Stimulated activated CD8-positive, alpha-beta memory T cell treated with anti-CD3 and anti-CD28 coated beads, Interleukin-12 subunit alpha, Interleukin-12 subunit beta, amount 100 ng/mL, for 4 hours (primary cell): ENCODE measurements around the gene PAFAH2.
"Not testable (repeated sequence)": the region's sequence is repeated elsewhere in the genome, so short reads cannot be mapped to it uniquely, and the experiment has no call there.

Source experiments
- DNase-seq: peaks from one replicate; pipeline ENCODE4 v3.0.0-alpha.2; 2020; ENCODE audit warnings: low read depth

Gene PAFAH2

DNA sequence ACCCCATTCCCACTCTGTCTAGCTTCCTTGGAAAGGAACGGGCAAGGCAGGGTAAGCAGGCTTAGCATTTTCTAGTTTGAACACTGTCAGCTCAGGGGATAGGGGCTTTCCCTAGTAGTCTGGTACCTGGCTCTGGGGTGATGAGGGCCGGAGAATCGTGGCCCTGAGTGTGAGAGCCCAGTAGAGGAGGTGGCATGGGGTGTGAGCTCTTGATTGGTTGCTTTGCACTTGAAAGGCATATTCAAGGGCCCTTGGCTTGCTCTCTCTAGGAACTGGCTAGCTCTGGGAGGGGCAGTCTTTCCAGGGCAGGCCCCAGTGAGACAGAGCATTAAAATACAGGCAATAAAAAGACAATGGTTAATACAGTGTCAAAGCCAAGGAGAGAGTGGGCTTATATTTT is 13.0 kb upstream of the PAFAH2 start:
- DNase-seq: no peak

DNA sequence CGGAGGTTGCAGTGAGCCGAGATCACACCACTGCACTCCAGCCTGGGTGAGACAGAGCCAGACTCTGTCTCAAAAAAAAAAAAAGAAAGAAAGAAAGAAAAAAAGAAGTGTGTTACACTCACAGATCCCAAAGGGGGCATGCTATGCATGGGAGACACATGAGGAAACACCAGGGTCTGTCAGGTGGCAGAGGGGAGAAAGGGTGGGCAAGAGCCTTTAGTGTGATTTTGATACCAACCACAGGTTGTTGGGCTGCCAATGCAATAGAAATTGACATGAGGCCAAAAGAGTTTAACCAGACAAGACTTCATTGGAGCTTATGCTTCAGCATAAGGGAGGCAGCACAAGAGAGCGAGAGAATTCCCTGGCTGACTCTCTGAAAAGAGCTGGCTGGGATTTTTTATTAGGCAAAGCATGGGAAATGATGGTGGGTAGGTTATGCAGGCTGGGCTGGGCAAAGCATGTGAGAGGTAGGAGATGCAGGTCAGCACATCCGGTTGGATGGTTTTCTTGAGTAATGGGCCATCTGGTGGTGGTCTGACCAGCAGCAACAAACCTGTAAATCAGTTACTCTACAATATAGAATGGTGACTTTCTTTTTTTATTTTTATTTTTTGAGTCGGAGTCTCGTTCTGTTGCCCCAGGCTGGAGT is 12.1 kb upstream of the PAFAH2 start:
- no peak for DNase-seq

DNA sequence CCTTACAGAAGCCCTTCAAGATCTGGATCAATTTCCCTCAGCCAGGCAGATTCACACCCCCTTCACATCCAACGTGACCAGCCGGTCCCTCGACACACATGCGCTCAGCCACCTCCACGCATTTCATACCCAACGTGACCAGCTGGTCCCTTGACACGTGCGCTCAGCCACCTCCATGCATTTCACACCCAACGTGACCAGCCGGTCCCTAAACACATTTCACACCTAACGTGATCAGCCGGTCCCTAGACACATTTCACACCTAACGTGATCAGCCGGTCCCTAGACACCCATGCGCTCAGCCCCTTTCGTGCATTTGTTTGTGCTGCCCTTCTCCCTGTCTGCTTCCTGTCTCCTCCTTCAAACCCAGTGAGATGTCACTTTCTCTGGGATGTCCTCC is 8.8 kb upstream of the PAFAH2 start:
- DNase-seq: no peak

DNA sequence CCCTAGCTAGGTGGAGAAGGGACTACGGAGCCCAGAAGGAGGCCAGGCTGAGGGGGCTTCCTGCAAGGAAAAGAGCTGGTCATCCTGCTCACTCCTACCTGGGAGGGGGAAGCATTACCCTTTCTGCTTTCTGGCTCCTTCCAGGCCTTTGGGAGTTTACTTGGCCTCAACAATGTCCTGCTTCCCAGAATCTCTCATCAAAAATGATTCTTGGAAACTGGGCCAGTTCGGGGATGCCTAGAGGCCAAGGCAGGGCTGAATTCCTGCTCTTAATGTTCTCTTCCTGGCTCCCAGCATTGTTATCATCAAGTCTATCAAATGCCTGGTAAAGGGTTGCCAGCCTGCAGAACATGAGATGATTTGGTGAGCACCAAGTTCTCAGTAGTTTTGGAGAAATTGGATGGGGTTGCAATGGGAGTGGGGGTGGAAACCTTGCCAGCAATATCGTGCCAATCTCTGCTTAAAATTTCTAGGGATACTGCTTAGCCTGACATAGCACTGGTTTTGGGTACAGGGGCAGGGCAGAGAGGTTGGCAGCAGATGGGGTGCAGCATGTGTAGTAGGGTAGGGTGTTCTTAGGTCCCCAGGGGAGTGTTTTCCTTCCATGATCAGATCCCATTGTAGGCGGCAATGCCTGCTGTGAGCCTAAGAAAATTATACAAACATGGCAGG is 7.7 kb upstream of the PAFAH2 start:
- no peak for DNase-seq

DNA sequence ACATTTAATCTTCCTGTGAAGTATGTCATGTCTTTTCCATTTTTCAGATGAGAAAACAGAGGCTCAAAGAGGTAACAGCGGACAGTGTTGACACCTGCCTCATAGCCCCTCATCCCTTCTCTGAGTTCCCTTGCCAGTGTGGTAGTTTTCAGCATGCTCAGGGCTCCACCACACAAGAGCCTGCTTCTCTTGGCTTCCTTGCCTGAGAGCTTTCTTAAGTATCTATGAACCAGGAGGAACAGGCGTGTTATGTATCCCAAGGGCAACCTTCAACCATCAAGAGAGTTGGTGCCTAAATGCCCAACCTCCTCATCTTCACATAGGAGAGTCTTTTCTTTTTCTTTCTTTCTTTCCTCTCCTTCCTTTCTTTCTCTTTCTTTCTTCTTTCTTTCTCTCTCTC is 5.9 kb upstream of the PAFAH2 start:
- no peak for DNase-seq

DNA sequence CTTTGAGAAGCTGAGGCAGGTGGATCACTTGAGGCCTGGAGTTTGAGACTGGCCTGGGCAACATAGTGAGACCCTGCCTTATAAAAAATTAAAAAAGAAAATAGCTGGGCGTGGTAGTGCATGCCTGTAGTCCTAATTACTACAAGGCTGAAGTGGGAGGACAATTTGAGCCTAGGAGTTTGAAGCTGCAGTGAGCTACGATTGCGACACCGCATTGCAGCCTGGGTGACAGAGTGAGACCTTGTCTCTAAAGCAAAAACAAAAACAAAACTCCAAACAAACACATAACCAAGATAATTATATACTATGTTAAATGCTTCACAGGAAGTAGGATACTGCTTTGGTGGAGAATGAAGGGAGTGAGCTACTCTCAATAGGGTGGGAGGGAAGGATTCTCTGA is 5.4 kb upstream of the PAFAH2 start:
- DNase-seq: no peak

DNA sequence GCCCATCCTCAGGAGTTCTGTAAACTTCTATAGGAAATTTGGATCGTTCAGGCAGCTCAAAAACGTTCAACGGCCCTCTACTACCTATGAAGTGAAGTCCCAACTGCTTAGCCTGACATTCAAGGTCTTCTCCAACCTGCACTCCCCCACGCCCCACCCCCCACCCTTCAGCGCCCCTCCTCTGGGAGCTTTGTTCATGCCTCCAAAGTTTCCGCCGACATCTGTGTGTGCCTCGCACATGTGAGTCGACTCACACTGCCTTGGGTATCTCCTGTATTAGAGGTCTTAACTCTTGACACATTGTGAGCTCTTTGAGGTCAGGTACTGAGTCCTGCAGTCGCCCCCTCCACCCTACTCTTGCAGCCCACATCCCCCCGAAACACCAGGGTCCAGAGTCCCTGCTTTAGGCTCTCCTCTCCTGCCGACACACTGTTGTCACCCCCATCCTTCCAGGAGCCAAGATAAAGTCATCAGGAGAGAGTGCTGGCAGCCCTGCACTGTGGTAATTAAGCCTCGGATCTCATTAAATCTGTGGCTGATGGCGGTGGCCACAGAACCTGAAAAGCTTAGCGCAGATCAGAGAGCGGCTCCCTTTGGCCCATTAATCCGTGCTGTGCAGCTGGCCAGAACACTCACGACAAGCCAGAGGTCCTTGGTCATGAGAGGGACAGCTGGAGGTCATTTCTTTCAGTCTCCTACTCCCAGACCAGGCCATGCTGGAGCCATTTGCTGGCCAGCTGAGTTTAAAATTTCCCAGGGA is 1.4 kb upstream of the PAFAH2 start:
- DNase-seq: no peak

DNA sequence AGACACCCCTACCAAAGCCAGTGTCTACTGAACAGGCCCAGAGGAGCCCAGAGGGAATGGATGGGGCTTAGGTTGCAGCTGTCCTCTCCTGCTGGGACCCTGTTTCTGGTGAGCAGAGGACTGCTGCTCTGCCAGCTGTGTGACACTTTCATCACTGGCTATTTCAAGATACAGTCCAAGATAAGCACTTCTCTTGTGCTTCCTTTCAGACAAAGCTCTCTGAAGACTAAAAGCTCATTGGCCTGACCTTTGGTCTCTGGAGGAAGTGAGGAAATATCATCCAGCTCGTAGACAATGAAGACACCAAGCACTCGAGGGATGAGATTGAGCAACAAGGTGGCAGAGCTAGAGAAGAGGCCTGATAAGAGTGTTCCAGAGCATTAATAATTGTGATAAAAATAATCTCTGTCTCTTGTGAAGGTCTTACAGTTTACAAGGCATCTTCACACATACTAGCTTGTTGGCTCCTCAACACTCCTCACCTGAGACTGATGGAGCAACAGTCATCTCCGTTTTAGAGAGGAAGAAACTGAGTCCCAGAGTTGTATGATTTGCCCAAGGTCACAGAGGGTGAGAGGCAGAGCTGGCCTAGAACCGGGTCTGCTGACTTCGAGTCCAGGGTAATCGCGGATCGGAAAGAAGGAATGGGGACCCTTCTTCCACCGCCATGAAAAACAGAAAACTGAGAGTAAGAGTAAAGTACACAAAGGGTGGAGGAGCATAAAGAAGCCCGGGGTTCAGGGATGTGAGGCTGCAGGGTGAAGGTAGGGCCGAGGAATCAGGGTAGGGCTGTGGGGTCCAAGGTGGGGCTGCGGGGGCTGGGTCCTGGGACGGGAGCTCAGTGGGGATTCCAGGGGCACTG is 666 bp downstream of the PAFAH2 start:
- no peak for DNase-seq

DNA sequence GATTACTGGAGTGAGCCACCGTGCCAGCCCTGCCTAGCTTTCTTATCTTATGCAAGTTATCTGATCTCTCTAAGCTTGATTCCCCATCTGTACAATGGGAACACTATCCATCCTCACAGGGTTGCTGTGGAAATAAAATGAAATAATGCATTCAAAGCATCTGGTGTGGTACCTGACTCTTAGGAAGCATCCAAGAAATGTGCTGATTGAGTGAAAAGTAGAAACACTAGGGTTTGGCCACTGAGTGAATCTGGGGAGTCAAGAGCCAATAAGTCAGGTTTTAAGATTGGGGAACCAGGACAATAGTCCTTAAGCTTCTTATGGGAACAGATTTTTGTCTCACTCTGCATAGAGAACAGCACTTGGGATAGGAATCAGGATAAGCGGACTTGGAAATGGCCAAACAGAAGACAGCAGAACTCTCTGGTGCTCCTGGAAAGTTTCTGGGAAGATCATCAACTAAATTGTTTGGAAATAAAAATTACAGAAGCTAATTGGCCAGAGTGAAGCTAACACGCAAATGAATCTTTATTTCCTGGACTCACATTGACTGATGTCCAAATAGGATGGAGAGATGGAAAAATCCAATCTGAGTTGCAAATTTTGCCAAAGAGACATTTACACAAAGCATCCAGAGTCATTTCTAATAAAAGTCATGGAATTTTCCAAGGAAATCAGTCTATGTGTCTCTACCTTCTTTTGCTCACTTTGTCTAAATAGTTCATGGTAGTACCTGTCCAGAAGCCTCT is 3.3 kb downstream of the PAFAH2 start:
- no peak for DNase-seq

DNA sequence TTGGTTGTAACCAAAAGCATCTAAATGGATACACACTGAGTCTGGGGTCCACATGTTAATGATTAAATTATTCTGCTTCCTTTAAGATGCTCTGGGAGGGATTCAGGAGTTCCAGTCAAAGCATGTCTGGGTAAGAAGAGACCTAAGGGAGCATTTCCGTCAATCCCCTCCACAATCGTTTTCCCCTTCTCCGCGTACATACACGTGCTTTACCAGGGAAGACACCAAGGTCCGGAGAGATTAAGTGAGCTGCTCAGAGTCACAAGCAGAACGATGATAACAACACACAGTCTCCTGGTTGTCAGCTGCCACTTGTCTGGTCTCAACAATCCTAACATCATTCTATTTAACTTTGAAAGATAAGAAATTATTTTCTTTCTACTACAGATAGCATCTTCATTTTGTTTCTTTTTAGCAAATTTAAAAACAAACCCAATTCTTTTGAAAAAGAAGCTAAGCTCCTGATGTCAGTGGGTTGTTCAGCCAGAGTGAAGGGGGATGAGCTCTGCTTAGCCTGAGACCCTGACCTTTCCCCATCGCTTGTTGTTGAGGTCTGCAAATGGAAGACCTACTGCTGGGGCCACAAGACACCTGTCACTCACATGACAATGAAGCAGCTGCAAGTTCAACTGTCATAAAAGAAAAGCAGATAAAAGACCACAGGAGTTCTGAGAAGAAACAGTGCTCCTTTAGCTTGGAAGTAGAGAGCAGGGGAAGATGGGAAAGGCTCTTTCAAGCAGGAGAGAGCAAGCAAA is 4.5 kb downstream of the PAFAH2 start:
- DNase-seq: no peak

DNA sequence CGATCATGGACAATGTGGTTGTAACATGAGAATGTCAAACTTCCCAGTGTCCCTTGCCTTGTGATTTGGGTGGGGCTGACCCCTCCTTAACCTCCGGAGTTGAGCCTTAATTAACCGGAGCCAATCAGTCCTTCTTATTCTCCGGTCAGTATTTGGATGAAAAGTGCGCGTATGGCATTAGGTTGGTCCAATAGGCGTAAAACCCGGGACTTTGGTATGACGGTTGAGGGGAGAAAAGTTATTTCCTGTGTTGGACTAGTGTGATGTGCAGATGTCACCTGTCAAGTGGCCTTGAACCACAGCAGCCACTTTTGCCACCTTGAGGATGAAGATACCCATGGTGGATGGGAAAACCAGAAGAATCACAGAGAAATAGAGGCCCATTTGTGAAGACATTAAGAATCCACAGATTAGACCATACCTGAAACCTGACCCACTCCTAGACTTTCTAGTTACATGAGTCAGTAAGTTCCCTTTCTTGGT is 5.1 kb downstream of the PAFAH2 start:
- no peak for DNase-seq

DNA sequence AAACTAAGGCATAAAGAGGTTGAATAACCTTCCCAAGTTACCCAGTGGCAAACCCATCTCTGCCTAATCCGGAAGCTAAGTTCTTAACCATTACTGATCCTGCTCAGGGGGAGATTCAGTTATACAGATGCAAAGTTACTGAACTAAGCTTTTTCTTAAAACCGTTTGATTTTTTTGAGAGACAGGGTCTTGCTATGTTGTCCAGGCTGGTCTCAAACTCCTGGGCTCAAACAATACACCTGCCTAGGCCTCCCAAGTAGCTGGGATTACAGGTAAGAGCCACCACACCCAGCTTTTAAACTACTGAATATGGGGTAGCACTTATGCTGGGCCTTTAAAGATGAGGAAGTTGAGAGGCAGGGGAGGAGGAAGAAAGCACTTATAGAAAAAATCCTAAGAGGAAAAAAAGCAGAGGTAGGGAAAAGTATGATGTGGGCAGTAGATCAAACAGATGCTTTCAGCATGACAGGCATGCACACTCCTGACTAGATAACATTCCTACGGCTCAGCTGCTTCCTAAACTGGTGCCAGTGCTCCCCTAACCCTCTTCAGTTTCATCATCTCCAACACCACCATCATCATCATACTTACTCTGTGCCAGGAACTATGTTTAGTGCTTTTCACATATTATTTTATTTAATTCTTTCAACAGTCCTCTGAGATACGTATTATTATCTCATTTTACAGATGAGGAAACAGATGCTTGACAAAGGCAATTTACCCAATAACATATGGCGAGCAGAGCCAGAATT is 5.8 kb downstream of the PAFAH2 start:
- DNase-seq: no peak

DNA sequence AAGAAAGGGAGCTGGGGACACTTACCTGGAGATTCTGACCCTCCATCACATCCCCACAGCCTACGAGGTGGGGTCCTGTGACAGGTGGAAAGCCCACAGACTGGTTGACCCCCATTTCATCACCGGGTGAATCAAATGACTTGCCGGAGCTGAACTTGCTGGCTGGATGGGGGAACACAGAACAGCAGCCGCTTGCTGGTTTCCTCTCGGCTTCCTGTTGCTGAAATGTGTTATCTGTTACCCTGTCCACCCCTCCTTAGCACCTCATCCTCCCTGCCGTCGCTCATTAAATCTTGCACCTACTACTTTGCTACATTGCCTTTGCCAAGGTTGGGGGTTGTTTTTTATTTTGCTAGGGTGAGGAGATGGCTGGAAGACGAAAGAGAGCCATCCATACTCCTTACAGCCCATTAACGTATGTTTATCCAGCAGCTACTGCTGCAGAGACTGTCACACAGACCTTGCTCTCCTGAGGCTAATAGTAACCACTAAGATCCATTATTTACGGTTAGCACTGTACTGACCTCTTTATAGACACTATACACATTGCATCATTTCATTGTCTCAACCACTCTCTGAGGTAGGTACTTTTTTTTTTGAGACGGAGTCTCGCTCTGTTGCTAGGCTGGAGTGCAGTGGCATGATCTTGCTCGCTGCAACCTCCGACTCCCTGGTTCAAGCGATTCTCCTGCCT is 7.0 kb downstream of the PAFAH2 start:
- DNase-seq: peak; percentile 17

DNA sequence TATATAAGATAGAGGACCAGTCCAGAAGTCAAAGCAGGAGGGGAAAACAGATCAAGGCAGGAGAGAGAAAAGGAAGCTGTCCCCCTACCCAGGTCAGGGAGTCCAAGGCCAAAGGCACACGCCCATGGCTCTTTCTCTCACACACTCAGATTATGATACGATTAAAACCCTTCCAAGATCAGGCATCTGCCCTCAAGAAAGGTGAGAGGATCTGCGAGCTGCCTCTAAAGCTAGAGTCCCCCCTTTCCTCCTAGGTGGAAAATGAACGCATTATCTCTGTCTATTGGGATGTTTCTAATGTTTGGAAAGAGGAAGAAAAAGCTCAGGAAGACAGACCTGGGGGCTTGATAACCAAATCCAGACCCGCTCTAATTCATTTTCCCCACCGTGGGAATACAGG is 7.6 kb downstream of the PAFAH2 start:
- no peak for DNase-seq

DNA sequence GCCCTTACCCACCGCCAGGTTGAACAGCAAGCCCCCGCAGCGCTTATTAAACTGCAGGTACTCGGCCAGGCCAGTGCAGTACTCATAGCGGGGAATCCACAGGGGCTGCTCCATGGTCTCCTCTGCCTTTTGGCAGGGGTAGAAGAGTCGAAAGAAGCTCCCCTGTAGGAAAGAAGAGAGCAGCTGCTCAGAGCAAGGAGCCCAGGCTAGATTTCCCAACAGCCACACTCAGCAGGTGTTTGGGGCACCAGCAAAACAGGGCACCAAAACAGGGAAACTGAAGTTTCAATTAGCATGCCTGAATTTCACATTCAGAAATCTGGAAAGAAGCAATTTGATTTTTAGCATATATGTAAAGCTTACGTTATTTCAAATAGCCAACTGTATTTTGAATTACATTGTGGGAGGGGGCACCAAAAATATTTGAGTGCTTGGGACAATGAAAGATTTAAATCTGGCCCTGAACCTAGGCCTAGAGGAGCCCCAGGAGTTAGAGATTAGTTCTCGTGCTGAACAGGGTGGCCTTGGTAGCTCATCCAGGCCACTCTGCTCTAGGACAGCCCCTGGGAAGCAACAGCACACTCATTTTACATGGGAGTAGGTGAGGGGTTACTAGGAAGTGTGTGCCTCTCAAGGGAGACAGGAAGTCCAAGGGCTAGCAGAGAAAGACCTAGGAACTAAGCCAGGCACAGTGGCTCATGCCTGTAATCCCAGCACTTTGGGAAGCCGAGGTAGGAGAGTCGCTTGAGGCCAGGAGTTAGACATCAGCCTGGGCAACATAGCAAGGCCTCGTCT is 8.2 kb downstream of the PAFAH2 start:
- DNase-seq: no peak

DNA sequence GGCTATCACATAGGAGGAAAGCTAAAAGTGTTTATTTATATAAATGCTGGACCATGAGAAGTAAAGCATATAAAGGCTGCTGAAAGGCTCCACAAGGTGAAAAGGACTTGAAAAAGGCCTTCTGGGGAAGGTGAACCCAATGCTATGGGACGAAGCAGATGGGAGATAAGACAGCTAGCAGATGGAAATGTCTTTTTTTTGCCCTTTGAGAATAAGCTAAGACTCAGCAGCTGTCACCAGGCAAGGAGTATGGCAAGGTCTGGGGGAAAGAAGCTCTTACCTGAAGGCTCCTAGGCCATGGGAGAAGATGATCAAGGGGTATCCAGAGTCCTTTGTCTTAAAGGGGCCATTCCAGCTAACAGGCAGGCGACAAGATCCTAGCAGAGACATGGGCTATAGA is 9.9 kb downstream of the PAFAH2 start:
- no peak for DNase-seq

DNA sequence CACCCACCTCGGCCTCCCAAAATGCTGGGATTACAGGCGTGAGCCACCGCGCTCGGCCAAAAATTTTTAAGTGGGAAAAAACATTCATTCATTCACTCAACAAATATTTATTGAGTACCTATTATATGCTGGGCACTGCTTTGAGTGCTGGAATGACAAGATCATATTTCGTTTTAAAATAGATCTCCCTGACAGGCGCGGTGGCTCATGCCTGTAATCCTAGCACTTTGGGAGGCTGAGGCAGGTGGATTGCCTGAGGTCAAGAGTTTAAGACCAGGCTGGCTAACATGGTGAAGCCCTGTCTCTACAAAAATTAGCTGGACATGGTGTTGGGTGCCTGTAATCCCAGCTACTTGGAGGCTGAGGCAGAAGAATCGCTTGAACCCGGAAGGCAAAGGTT is 11.1 kb downstream of the PAFAH2 start:
- not testable (repeated sequence) for DNase-seq

DNA sequence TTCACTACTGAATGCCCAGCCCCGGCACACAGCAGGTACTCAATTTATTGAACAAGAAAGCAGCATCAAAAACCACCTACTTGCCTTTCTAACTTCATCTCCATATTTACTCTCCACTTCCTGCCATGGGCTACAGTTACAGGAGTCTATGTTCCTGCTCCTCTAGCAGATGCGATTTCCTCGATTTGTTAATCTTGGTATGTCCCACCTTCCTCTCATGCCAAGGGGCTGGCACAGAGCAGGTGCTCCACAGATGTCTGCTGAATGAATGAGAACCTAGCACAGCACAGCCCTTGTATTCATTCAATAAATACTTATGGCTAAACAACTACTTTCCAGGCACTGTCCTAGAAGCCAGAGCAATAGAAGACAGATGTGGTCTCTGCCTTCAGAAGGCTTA is 12.2 kb downstream of the PAFAH2 start:
- no peak for DNase-seq

DNA sequence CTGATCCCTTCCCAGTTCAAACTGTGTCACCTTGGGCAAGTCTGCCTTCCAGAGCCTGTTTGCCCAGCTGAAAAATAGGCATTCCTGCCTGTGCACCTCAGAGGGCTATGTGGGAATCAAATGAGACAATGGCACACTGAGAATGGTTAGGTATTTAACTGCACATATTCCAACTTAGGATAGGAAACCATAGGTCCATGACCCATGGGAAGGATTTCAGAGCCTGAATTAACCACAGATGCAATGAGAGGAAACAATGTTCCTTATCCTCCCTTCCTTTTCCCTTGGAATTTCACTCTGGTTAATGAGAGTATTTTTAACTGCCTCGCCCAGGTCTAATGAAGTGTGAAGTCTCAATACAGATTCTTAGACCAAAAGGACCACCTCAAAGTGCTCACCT is 12.7 kb downstream of the PAFAH2 start:
- DNase-seq: no peak
